IMR-90 (cell line): ENCODE data around the gene CNGB1. TPM values are rescaled to one million over a fixed set of nuclear protein-coding genes. Genes with fewer than 3 reads are reported as not detected.

ENCODE experiments used
- ATAC-seq: fragments of 200-7000 bp; cut with Tn5 transposase; 2 replicates; pipeline ENCODE4 v1.9.1; 2020; ENCODE audit warnings: low read depth, mild to moderate bottlenecking, moderate library complexity
- BruUV-seq: library from RNA; stranded (reverse); fragments of 400-500 nt; replicated peaks from 2 replicates; lab custom pipeline; 2021; lab: Mats Ljungman, UMichigan
- CTCF ChIA-PET: fragments of 300-600 bp; formaldehyde crosslinking; extraction: SDS; loops from one replicate; lab custom pipeline; 2021; ENCODE audit warnings: antibody characterized with exemption; lab: Yijun Ruan, JAX
- POLR2A ChIA-PET: fragments of 300-600 bp; sonication (Branson Sonifier 250); formaldehyde crosslinking; loops from one replicate; lab custom pipeline; 2022; ENCODE audit warnings: antibody characterized with exemption; ENCODE audit not compliant: unreplicated experiment; lab: Charles Lee
- DNase-seq: peaks from one replicate; pipeline ENCODE4 v3.0.0; 2013
- H2AFZ ChIP-seq: replicated peaks from 2 replicates; pipeline ENCODE3; 2013; ENCODE audit warnings: low read length, mild to moderate bottlenecking; ENCODE audit not compliant: poor library complexity
- H2AK5ac ChIP-seq: 2 replicates; pipeline ENCODE4 v1.6.1; 2013; ENCODE audit warnings: low read depth, low read length, inconsistent platforms
- H2AK9ac ChIP-seq: replicated peaks from 2 replicates; pipeline ENCODE3; 2013; ENCODE audit warnings: mild to moderate bottlenecking, low read depth, low read length, moderate library complexity; ENCODE audit not compliant: poor library complexity
- H2BK120ac ChIP-seq: 2 replicates; pipeline ENCODE4 v1.6.1; 2013; ENCODE audit warnings: low read depth, low read length, inconsistent platforms
- H2BK15ac ChIP-seq: 3 replicates; pipeline ENCODE4 v1.6.1; 2013; ENCODE audit warnings: low read depth, low read length, inconsistent platforms
- H2BK20ac ChIP-seq: 2 replicates; pipeline ENCODE4 v1.6.1; 2013; ENCODE audit warnings: low read depth, mild to moderate bottlenecking, inconsistent platforms, low read length, moderate library complexity
- H2BK5ac ChIP-seq: 2 replicates; pipeline ENCODE4 v1.6.1; 2013; ENCODE audit warnings: mild to moderate bottlenecking, low read depth, low read length, inconsistent platforms; ENCODE audit not compliant: poor library complexity, severe bottlenecking
- H3K14ac ChIP-seq: replicated peaks from 2 replicates; pipeline ENCODE4 v1.6.1; 2013; ENCODE audit warnings: low read depth, low read length, inconsistent platforms
- H3K18ac ChIP-seq: 2 replicates; pipeline ENCODE4 v1.6.1; 2013; ENCODE audit warnings: low read depth, low read length, control low read depth
- H3K23ac ChIP-seq: 2 replicates; pipeline ENCODE4 v1.6.1; 2013; ENCODE audit warnings: low read depth, low read length, inconsistent platforms
- H3K27ac ChIP-seq: 2 replicates; pipeline ENCODE4 v1.5.1; 2013; ENCODE audit warnings: mild to moderate bottlenecking, control low read depth, low read length; ENCODE audit not compliant: insufficient read depth
- H3K27me3 ChIP-seq: 2 replicates; pipeline ENCODE4 v1.6.1; 2013; ENCODE audit warnings: low read length; ENCODE audit not compliant: control insufficient read depth, insufficient read depth
- H3K36me3 ChIP-seq: 2 replicates; pipeline ENCODE4 v1.6.1; 2013; ENCODE audit warnings: low read length, mixed read lengths; ENCODE audit not compliant: control insufficient read depth, insufficient read depth
- H3K4ac ChIP-seq: 2 replicates; pipeline ENCODE4 v1.6.1; 2013; ENCODE audit warnings: low read depth, low read length, inconsistent platforms
- H3K4me1 ChIP-seq: 2 replicates; pipeline ENCODE4 v1.6.1; 2013; ENCODE audit warnings: low read length, mixed read lengths; ENCODE audit not compliant: control insufficient read depth, insufficient read depth
- H3K4me2 ChIP-seq: 2 replicates; pipeline ENCODE4 v1.6.1; 2013; ENCODE audit warnings: low read depth, mild to moderate bottlenecking, control low read depth, low read length, moderate library complexity
- H3K4me3 ChIP-seq: 2 replicates; pipeline ENCODE4 v1.5.1; 2013; ENCODE audit warnings: low read depth, mild to moderate bottlenecking, control low read depth, low read length, moderate library complexity; ENCODE audit not compliant: insufficient read depth
- H3K56ac ChIP-seq: 2 replicates; pipeline ENCODE4 v1.6.1; 2013; ENCODE audit warnings: low read length, inconsistent platforms; ENCODE audit not compliant: insufficient read depth; ENCODE audit errors: extremely low read depth
- H3K79me1 ChIP-seq, 2 experiments: 2 replicates each; pipeline ENCODE4 v1.6.1; 2013; ENCODE audit warnings: low read length in 2 of 2, inconsistent platforms in 1 of 2, low read depth in 1 of 2
- H3K9ac ChIP-seq: 2 replicates; pipeline ENCODE4 v1.6.1; 2013; ENCODE audit warnings: low read depth, low read length, control low read depth
- H3K9me1 ChIP-seq: 2 replicates; pipeline ENCODE4 v1.6.1; 2013; ENCODE audit warnings: low read length, inconsistent platforms; ENCODE audit not compliant: insufficient read depth
- H3K9me3 ChIP-seq: 2 replicates; pipeline ENCODE4 v1.6.1; 2013; ENCODE audit warnings: low read length; ENCODE audit not compliant: control insufficient read depth, insufficient read depth
- H4K20me1 ChIP-seq: 2 replicates; pipeline ENCODE4 v1.6.1; 2013; ENCODE audit warnings: low read length, inconsistent platforms; ENCODE audit not compliant: insufficient read depth
- H4K5ac ChIP-seq: 2 replicates; pipeline ENCODE4 v1.6.1; 2013; ENCODE audit warnings: mild to moderate bottlenecking, low read depth, low read length, control low read depth
- H4K8ac ChIP-seq, 2 experiments: 2 replicates each; pipeline ENCODE4 v1.6.1; 2013; ENCODE audit warnings: low read depth in 2 of 2, low read length in 2 of 2, control low read depth in 1 of 2, inconsistent platforms in 1 of 2
- H4K91ac ChIP-seq: 2 replicates; pipeline ENCODE4 v1.6.1; 2013; ENCODE audit warnings: low read depth, low read length, inconsistent platforms; ENCODE audit not compliant: insufficient read depth
- BHLHE40 ChIP-seq: fragments of 150-350 bp; IDR thresholded peaks from 2 replicates; pipeline ENCODE4 v1.6.1; 2016; ENCODE audit warnings: mild to moderate bottlenecking, low read depth, low read length
- CEBPB ChIP-seq: IDR thresholded peaks from 2 replicates; pipeline ENCODE4 v1.6.1; 2012; ENCODE audit warnings: low read depth, low read length, improper control_type of control experiment
- CHD1 ChIP-seq: IDR thresholded peaks from 2 replicates; pipeline ENCODE4 v1.6.1; 2012; ENCODE audit warnings: low read depth, low read length, improper control_type of control experiment
- CTCF ChIP-seq: conservative IDR thresholded peaks from 2 replicates; pipeline ENCODE4 v1.5.1; 2012; ENCODE audit warnings: mild to moderate bottlenecking, low read depth, low read length, improper control_type of control experiment
- ELK1 ChIP-seq: fragments of 150-350 bp; IDR thresholded peaks from 2 replicates; pipeline ENCODE4 v1.6.1; 2016; ENCODE audit warnings: low read depth, mild to moderate bottlenecking, low read length, moderate library complexity, borderline replicate concordance
- FOS ChIP-seq: fragments of 150-350 bp; IDR thresholded peaks from 2 replicates; pipeline ENCODE4 v1.6.1; 2016; ENCODE audit warnings: low read depth, low read length
- MAFK ChIP-seq: IDR thresholded peaks from 2 replicates; pipeline ENCODE4 v1.6.1; 2012; ENCODE audit warnings: low read depth, low read length, improper control_type of control experiment
- MAZ ChIP-seq: IDR thresholded peaks from 2 replicates; pipeline ENCODE4 v1.6.1; 2012; ENCODE audit warnings: low read depth, mild to moderate bottlenecking, low read length, improper control_type of control experiment, moderate library complexity, borderline replicate concordance
- MXI1 ChIP-seq: IDR thresholded peaks from 2 replicates; pipeline ENCODE4 v1.6.1; 2012; ENCODE audit warnings: low read depth, mild to moderate bottlenecking, low read length, moderate library complexity, borderline replicate concordance
- NFE2L2 ChIP-seq: fragments of 150-350 bp; IDR thresholded peaks from 2 replicates; pipeline ENCODE4 v1.6.1; 2016; ENCODE audit warnings: low read depth, mild to moderate bottlenecking, low read length
- POLR2A ChIP-seq: IDR thresholded peaks from 2 replicates; pipeline ENCODE4 v1.6.1; 2012; ENCODE audit warnings: mild to moderate bottlenecking, low read depth, low read length
- RAD21 ChIP-seq: IDR thresholded peaks from 2 replicates; pipeline ENCODE4 v1.6.1; 2012; ENCODE audit warnings: low read length, improper control_type of control experiment
- RCOR1 ChIP-seq: IDR thresholded peaks from 2 replicates; pipeline ENCODE4 v1.6.1; 2012; ENCODE audit warnings: mild to moderate bottlenecking, low read length, improper control_type of control experiment; ENCODE audit not compliant: insufficient replicate concordance
- RFX5 ChIP-seq: IDR thresholded peaks from 2 replicates; pipeline ENCODE4 v1.8.0; 2012; ENCODE audit warnings: low read depth, mild to moderate bottlenecking, low read length, moderate library complexity
- SMC3 ChIP-seq: fragments of 150-350 bp; IDR thresholded peaks from 2 replicates; pipeline ENCODE4 v1.6.1; 2016; ENCODE audit warnings: low read depth, mild to moderate bottlenecking, antibody characterized with exemption, low read length, moderate library complexity
- USF2 ChIP-seq: fragments of 150-350 bp; IDR thresholded peaks from 2 replicates; pipeline ENCODE4 v1.6.1; 2017; ENCODE audit warnings: mild to moderate bottlenecking, antibody characterized with exemption, low read length, low read depth
- WGBS, 2 experiments: methylation state at CpG; one replicate each; pipeline versions ENCODE4 v1.1.5 to v1.1.7; 2013; ENCODE audit warnings: missing lambda C conversion rate in 2 of 2; ENCODE audit not compliant: insufficient read length in 1 of 2; ENCODE audit errors: extremely low coverage in 2 of 2; 5-methylcytosine and 5-hydroxymethylcytosine counted together
- dilution Hi-C: fragments of 300-500 bp; cut with HindIII; formaldehyde crosslinking; loops from one replicate; pipeline ENCODE4 v1.14.3; 2018; ENCODE audit warnings: low sequenced_read_pairs; ENCODE audit not compliant: unreplicated experiment
- in situ Hi-C: fragments of 300-500 bp; cut with MboI; formaldehyde crosslinking; loops from 3 replicates; pipeline ENCODE4 v1.14.3; 2019; ENCODE audit warnings: low sequenced_read_pairs, inconsistent platforms, mixed read lengths
- intact Hi-C: fragments of 100-400 bp; cut with micrococcal nuclease; formaldehyde crosslinking; loops from 2 replicates; pipeline ENCODE4 v1.10.0; 2022
- polyA plus RNA-seq, 3 experiments: library from polyadenylated mRNA; depleted of rRNA; stranded (reverse); fragments of >200 nt; gene quantifications; 2 replicates each; pipeline ENCODE4 v1.2.3, GENCODE V29; 2012; ENCODE audit warnings: low replicate concordance in 1 of 3
- total RNA-seq: library from RNA; depleted of rRNA; stranded (reverse); fragments of >200 nt; gene quantifications from 2 replicates; pipeline ENCODE4 v1.2.3, GENCODE V29; 2012

The CNGB1 gene
- total and polyA plus RNA-seq, 2 of the 4 experiments (the other 2 are of a cell fraction) = not detected

DNA sequence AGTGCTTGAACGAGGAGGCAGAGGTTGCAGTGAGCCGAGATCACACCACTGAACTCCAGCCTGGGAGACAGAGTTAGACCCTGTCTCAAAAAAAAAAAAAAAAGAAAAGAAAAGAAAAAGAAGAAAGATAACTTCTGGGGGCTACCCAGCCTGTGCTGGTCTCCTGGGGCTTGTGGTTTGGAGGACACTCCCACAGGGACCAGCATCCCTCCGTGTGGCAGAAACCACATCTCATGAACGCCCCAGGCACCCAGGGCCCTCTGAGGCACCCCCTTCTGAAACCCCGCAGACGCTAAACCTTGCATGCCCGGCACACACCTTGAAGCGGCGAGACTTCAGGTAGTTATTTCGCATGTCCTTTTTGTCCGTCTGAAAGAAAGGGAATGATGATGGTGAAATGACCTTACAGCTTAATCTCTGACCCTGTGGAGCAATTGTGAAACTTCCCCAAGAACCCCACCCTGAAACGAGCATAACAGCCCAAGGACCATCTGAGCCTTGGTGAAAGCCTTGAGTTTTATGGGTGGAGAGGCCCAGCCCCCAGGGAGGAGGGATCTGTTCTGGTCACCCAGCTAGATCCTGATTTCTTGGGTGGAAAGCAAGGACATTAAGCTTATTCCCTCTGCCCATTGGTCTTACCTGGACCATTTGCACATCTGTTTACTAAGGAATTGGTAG is 55.0 kb downstream of the CNGB1 start:
- Histone ChIP-seq H2AFZ (no peak overlapping the region), H3K27ac (no peak overlapping the region), H3K27me3 (peaks cover 55% of the 10 kb centered on the region), H4K8ac (no peak overlapping the region), H2AK5ac (no peak overlapping the region), H4K20me1 (no peaks in the 10 kb centered on the region), H3K9me3 (peaks cover 2% of the 10 kb centered on the region; the same call in 1 of the 2 replicates), H3K4me2 (no peak overlapping the region), H3K18ac (no peak overlapping the region), H4K5ac (no peak overlapping the region), H4K91ac (no peak overlapping the region), H3K36me3 (no peaks in the 10 kb centered on the region), H3K4me3 (no peak overlapping the region), H3K56ac (no peak overlapping the region), H3K14ac (no peak overlapping the region), H3K9me1 (peaks cover 5% of the 10 kb centered on the region; the same call in 1 of the 2 replicates), H3K4me1 (no peaks in the 10 kb centered on the region), H2BK20ac (no peak overlapping the region), H2BK5ac (no peak overlapping the region), H2BK120ac (no peak overlapping the region), H2AK9ac (no peak overlapping the region), H3K23ac (no peak overlapping the region), H3K79me1 (no peaks in the 10 kb centered on the region), H3K9ac (no peak overlapping the region), H2BK15ac (no peak overlapping the region), H3K4ac (no peak overlapping the region)
- TF ChIP-seq MAFK (no peak), RFX5 (no peak), RCOR1 (no peak), CTCF (no peak), FOS (no peak), CHD1 (no peak), SMC3 (no peak), CEBPB (no peak), MAZ (no peak), MXI1 (no peak), BHLHE40 (no peak), NFE2L2 (no peak), POLR2A (no peak), USF2 (no peak), RAD21 (no peak), ELK1 (no peak)
- 42% methylated on average over 2 of the region's 12 CpGs; no CpG with 5 or more reads in 1 of the 2 experiments for WGBS, 2 experiments
- ChIA-PET POLR2A (no interaction called here), CTCF (interaction anchor here (0.7 kb wide), 1 partner anchor 10 kb away, joined by 3 read pairs; no protein-coding TSS in a partner anchor)
- dilution Hi-C loops (no loop called here), intact Hi-C loops (no loop called here), in situ Hi-C loops (loop anchor here (25.0 kb wide), 1 partner anchor 196 kb away; no protein-coding TSS in a partner anchor)
- no peak for DNase-seq
- ATAC-seq = no peak
- no TSS peak for BruUV-seq
